Lower lobe of right lung (tissue), 2 donors: Measurements from ENCODE around the gene PCNT. TPM values are rescaled to one million over a fixed set of nuclear protein-coding genes. Genes with fewer than 3 reads are reported as not detected.

Experiments
- ATAC-seq, 2 donors: fragments of 200-7000 bp; cut with Tn5 transposase; one replicate each; pipeline ENCODE4 v1.9.1; 2020 to 2022; ENCODE audit warnings: mild to moderate bottlenecking in 2 of 2, moderate library complexity in 2 of 2
- DNase-seq: peaks from one replicate; pipeline ENCODE4 v3.0.0-alpha.2; 2020
- H3K27ac ChIP-seq: fragments of 200-600 bp; one replicate; pipeline ENCODE4 v1.8.0; 2022
- H3K27me3 ChIP-seq: fragments of 200-600 bp; one replicate; pipeline ENCODE4 v1.8.0; 2022; ENCODE audit warnings: low read depth
- H3K36me3 ChIP-seq: fragments of 200-600 bp; one replicate; pipeline ENCODE4 v1.8.0; 2022; ENCODE audit warnings: mild to moderate bottlenecking
- H3K4me1 ChIP-seq: fragments of 200-600 bp; one replicate; pipeline ENCODE4 v1.8.0; 2022
- H3K4me3 ChIP-seq: fragments of 200-600 bp; one replicate; pipeline ENCODE4 v1.8.0; 2022; ENCODE audit warnings: mild to moderate bottlenecking
- H3K9me3 ChIP-seq: fragments of 200-600 bp; one replicate; pipeline ENCODE4 v1.8.0; 2022
- CTCF ChIP-seq: fragments of 200-600 bp; IDR thresholded peaks from one replicate; pipeline ENCODE4 v1.8.0; 2022; ENCODE audit warnings: antibody characterized with exemption, mild to moderate bottlenecking
- intact Hi-C: fragments of 100-400 bp; cut with DNase I; formaldehyde crosslinking; loops from one replicate; pipeline ENCODE4 v1.11.0; 2022
- total RNA-seq: library from RNA; stranded (reverse); fragmentation: NEBNext Ultra II Directional; extraction: Animal tissue kit (Norgen Biotek cat#: 25700); gene quantifications from one replicate; pipeline ENCODE4 v1.2.1, GENCODE V29; 2021
- donor health status: DM: no; HTN: yes; CAD: no; lungs with severe emphysema.

Gene PCNT
- total RNA-seq, 1 donor from 2014 or later, result 36.5 TPM

GRCh38 chr21:46324390-46325072, 575 bp downstream of the PCNT start:
- peak; percentile 94 to 95 for ATAC-seq
- peak; percentile 89 for DNase-seq
- Histone ChIP-seq H3K36me3 (peaks cover 25% of the 10 kb centered on the region), H3K9me3 (no peaks in the 10 kb centered on the region), H3K4me3 (peak overlapping the region; percentile 85), H3K27me3 (no peaks in the 10 kb centered on the region), H3K27ac (peak overlapping the region; percentile 92), H3K4me1 (peaks cover 28% of the 10 kb centered on the region)
- intact Hi-C loops, result no loop called here
- peak; percentile 21 for TF ChIP-seq CTCF

GRCh38 chr21:46325073-46325912, 1.3 kb downstream of the PCNT start:
- Histone ChIP-seq H3K27me3 (no peaks in the 10 kb centered on the region), H3K9me3 (no peaks in the 10 kb centered on the region), H3K4me3 (peak overlapping the region; percentile 85), H3K36me3 (peaks cover 32% of the 10 kb centered on the region), H3K27ac (peak overlapping the region; percentile 92), H3K4me1 (peaks cover 28% of the 10 kb centered on the region)
- ATAC-seq, result peak; percentile 23 to 41
- DNase-seq, result peak; percentile 64
- TF ChIP-seq CTCF, result no peak
- intact Hi-C loops, result no loop called here

GRCh38 chr21:46326110-46326703, 2.3 kb downstream of the PCNT start:
- Histone ChIP-seq H3K27me3 (no peaks in the 10 kb centered on the region), H3K4me1 (peaks cover 23% of the 10 kb centered on the region)
- intact Hi-C loops, result no loop called here

GRCh38 chr21:46327711-46328110, 3.8 kb downstream of the PCNT start:
- H3K27me3 ChIP-seq, result no peaks in the 10 kb centered on the region
- no peak overlapping the region for H3K4me3 ChIP-seq
- intact Hi-C loops, result no loop called here
- ATAC-seq, result no peak
- H3K36me3 ChIP-seq, result peaks cover 41% of the 10 kb centered on the region
- H3K9me3 ChIP-seq, result no peaks in the 10 kb centered on the region
- no peak for TF ChIP-seq CTCF
- H3K27ac ChIP-seq, result no peak overlapping the region
- DNase-seq, result no peak
- H3K4me1 ChIP-seq, result peaks cover 15% of the 10 kb centered on the region

More at GRCh38 chr21:46326110-46326703, 2.3 kb downstream of the PCNT start:
- DNase-seq (no peak), ATAC-seq (no peak)
- Histone ChIP-seq H3K4me3 (no peak overlapping the region), H3K36me3 (peaks cover 32% of the 10 kb centered on the region), H3K9me3 (no peaks in the 10 kb centered on the region), H3K27ac (no peak overlapping the region)
- TF ChIP-seq CTCF, result no peak

- Histone ChIP-seq H3K9me3 (no peaks in the 10 kb centered on the region), H3K36me3 (peaks cover 41% of the 10 kb centered on the region), H3K27me3 (no peaks in the 10 kb centered on the region), H3K4me3 (no peak overlapping the region), H3K4me1 (peaks cover 10% of the 10 kb centered on the region), H3K27ac (no peak overlapping the region)
- no peak for TF ChIP-seq CTCF
- no peak for DNase-seq
- intact Hi-C loops, result no loop called here
- ATAC-seq, result no peak
Measured at GRCh38 chr21:46328151-46328550, 4.2 kb downstream of the PCNT start.
